Esophagus squamous epithelium (tissue), 5 donors: ENCODE results near the gene MYO18A. TPM values are rescaled to one million over a fixed set of nuclear protein-coding genes. Genes with fewer than 3 reads are reported as not detected.

Experiments used
- DNase-seq: peaks from one replicate; lab custom pipeline; 2025; lab: John Stamatoyannopoulos, UW
- H3K27ac ChIP-seq, 4 donors: fragments of 200-600 bp; sonication (generic); one replicate each; pipeline ENCODE4 v1.5.1; 2016 to 2019; ENCODE audit warnings: mild to moderate bottlenecking in 1 of 4
- H3K27me3 ChIP-seq, 4 donors: fragments of 200-600 bp; sonication (generic); 1 replicate in 3 of 4; 2 replicates in 1 of 4; pipeline versions ENCODE4 v1.5.1 to v1.6.0; 2017 to 2021; ENCODE audit warnings: antibody characterized with exemption in 1 of 4
- H3K36me3 ChIP-seq, 3 donors: fragments of 200-600 bp; sonication (generic); one replicate each; pipeline ENCODE4 v1.5.1; 2016 to 2019
- H3K4me1 ChIP-seq, 3 donors: fragments of 200-600 bp; sonication (generic); one replicate each; pipeline ENCODE4 v1.5.1; 2017 to 2019
- H3K4me3 ChIP-seq, 4 donors: fragments of 200-600 bp; sonication (generic); 1 replicate in 3 of 4; 2 replicates in 1 of 4; pipeline ENCODE4 v1.5.1; 2016 to 2019; ENCODE audit warnings: mild to moderate bottlenecking in 2 of 4, moderate library complexity in 1 of 4
- H3K9me3 ChIP-seq, 3 donors: fragments of 200-600 bp; sonication (generic); one replicate each; pipeline ENCODE4 v1.5.1; 2016 to 2019
- CTCF ChIP-seq, 6 experiments: fragments of 450-650 bp in 4 of 6; fragments of 200-600 bp in 2 of 6; sonication (generic) in 2 of 6; IDR thresholded peaks; one replicate each; pipeline ENCODE4 v1.5.1; 2016 to 2019; ENCODE audit warnings: antibody characterized with exemption in 6 of 6, mild to moderate bottlenecking in 4 of 6, moderate library complexity in 4 of 6
- POLR2A ChIP-seq, 4 donors: fragments of 450-650 bp; IDR thresholded peaks; one replicate each; pipeline ENCODE4 v1.6.1; 2017; ENCODE audit warnings: antibody characterized with exemption in 4 of 4, mild to moderate bottlenecking in 4 of 4, moderate library complexity in 3 of 4
- WGBS, 2 donors: methylation state at CpG; one replicate each; pipeline ENCODE4 v1.1.5; 2018; 5-methylcytosine and 5-hydroxymethylcytosine counted together
- intact Hi-C: fragments of 100-400 bp; cut with DNase I; formaldehyde crosslinking; loops from one replicate; pipeline ENCODE4 v1.15.0; 2022
- total RNA-seq, 4 donors: library from RNA; depleted of rRNA; stranded (reverse); fragments of >200 nt; gene quantifications; one replicate each; pipeline ENCODE4 v1.1.0, GENCODE V29; 2016
- donor health status: DM: yes; HTN: yes; CAD: no.

MYO18A gene
- total RNA-seq, 4 donors from 2014 or later, result 44.0 to 74.9 (median 68.5) TPM

GRCh38 chr17:29181226-29181625 lies 1.0 kb upstream of the MYO18A start:
- 62 to 64% methylated on average over 1 of the region's 1 CpG for WGBS, 2 donors
- peak overlapping the region; percentile 91 to 99 (median 98) for H3K27ac ChIP-seq
- H3K4me3 ChIP-seq, result no peak overlapping the region
- no peaks in the 10 kb centered on the region for H3K27me3 ChIP-seq
- H3K9me3 ChIP-seq, result no peaks in the 10 kb centered on the region
- TF ChIP-seq CTCF (IDR thresholded peaks at IDR 0.05) (no peak), POLR2A (IDR thresholded peaks at IDR 0.05) (no peak)
- H3K4me1 ChIP-seq, result peaks cover 31 to 59% (median 43%) of the 10 kb centered on the region in 3 donors
- intact Hi-C loops, result loop anchor here (5.0 kb wide), 1 partner anchor 34 kb away; no protein-coding TSS in a partner anchor
- H3K36me3 ChIP-seq, result no peaks in the 10 kb centered on the region
- DNase-seq, result no peak

- intact Hi-C loops, result loop anchor here (5.0 kb wide), 1 partner anchor 33 kb away; no protein-coding TSS in a partner anchor
- peak overlapping the region; percentile 45 to 83 (median 69) for H3K4me3 ChIP-seq
- no peak for DNase-seq
Measured at GRCh38 chr17:29180788-29181160, 576 bp upstream of the MYO18A start.

GRCh38 chr17:29179232-29180033 lies 765 bp downstream of the MYO18A start:
- Histone ChIP-seq H3K27me3 (no peaks in the 10 kb centered on the region), H3K9me3 (no peaks in the 10 kb centered on the region), H3K4me3 (peak overlapping the region; percentile 45 to 83 (median 69)), H3K27ac (peak overlapping the region; percentile 91 to 99 (median 98)), H3K4me1 (peaks cover 37 to 71% (median 50%) of the 10 kb centered on the region in 3 donors), H3K36me3 (peaks cover 0 to 1% (median 0%) of the 10 kb centered on the region in 3 donors)
- intact Hi-C loops, result loop anchor here (5.0 kb wide), 1 partner anchor 32 kb away; no protein-coding TSS in a partner anchor
- no peak for TF ChIP-seq CTCF (IDR thresholded peaks at IDR 0.05)
- peak in 3 of 4 donors; percentile 23 to 63 (median 37) for TF ChIP-seq POLR2A (IDR thresholded peaks at IDR 0.05)
- 29 to 40% methylated on average over 1 to 12 of the region's 28 CpGs for WGBS, 2 donors
- no peak for DNase-seq

More at GRCh38 chr17:29180788-29181160, 576 bp upstream of the MYO18A start:
- Histone ChIP-seq H3K9me3 (no peaks in the 10 kb centered on the region), H3K4me1 (peaks cover 35 to 63% (median 48%) of the 10 kb centered on the region in 3 donors), H3K27ac (peak overlapping the region; percentile 91 to 99 (median 98)), H3K36me3 (no peaks in the 10 kb centered on the region), H3K27me3 (no peaks in the 10 kb centered on the region)
- no peak for TF ChIP-seq POLR2A (IDR thresholded peaks at IDR 0.05)
- no peak for TF ChIP-seq CTCF (IDR thresholded peaks at IDR 0.05)
- 0 to 67% methylated on average over 1 to 4 of the region's 4 CpGs for WGBS, 2 donors

GRCh38 chr17:29178750-29179231 lies 1.4 kb downstream of the MYO18A start:
- DNase-seq, result no peak
- intact Hi-C loops, result no loop called here
- TF ChIP-seq POLR2A (IDR thresholded peaks at IDR 0.05), result peak in 1 of 4 donors; percentile 10
- no peak for TF ChIP-seq CTCF (IDR thresholded peaks at IDR 0.05)
- Histone ChIP-seq H3K36me3 (peaks cover 0 to 8% (median 0%) of the 10 kb centered on the region in 3 donors), H3K9me3 (no peaks in the 10 kb centered on the region), H3K27ac (peak overlapping the region; percentile 91 to 99 (median 98)), H3K27me3 (no peaks in the 10 kb centered on the region), H3K4me3 (peak overlapping the region; percentile 4 to 83 (median 69)), H3K4me1 (peaks cover 37 to 71% (median 50%) of the 10 kb centered on the region in 3 donors)
- WGBS, 2 donors, result 28 to 51% methylated on average over 5 to 7 of the region's 8 CpGs
